Measurements from ENCODE around the gene XNDC1N.
"Not testable (repeated sequence)": the region's sequence is repeated elsewhere in the genome, so short reads cannot be mapped to it uniquely, and the experiment has no call there.

Gene XNDC1N

DNA sequence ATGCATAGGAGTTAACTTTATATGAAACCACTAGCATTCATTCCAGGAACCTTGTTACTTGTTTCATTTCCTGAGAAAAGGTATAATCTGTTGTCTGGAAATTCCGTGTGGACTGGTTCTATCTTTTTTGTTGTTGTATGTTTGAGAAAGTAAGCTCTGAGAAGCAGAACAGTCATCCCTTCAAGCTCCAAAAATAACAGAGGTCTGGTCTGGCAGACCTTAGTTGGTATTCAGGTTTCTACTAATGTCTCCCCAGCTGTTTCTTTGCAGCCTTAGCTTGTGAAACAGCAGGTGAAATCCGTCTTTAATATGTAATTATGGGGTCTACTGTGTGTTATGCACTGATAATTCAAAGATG lies 2.8 kb upstream of the XNDC1N start:
- DNase-seq (ENCODE audit: low spot score): no peak

DNA sequence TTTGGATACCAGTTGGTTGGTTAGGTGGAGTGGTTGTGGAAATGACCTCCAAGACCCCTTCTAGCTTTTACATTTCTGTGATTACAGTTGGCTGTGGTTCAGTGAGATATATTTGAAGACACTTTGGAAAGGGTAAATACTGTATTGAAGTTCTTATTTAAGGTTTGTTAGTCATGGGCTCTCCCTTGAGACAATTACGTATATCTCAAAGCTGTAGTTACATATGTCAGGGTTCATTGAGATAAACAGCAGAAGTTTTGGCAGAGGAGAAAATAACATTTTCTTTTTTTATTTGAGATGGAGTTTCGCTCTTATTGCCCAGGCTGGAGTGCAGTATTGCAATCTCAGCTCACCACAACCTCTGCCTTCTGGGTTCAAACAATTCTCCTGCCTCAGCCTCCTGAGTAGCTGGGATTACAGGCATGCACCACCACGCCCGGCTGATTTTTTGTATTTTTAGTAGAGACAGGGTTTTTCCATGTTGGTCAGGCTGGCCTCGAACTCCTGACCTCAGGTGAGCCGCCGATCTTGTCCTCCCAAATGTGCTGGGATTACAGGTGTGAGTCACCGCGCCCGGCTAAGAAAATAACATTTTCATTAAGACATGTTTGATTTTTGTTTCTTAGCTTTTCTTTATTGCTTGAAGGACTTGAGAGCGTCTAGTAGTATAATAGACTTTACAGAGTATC lies 2.3 kb upstream of the XNDC1N start:
- DNase-seq (ENCODE audit: low spot score): no peak

DNA sequence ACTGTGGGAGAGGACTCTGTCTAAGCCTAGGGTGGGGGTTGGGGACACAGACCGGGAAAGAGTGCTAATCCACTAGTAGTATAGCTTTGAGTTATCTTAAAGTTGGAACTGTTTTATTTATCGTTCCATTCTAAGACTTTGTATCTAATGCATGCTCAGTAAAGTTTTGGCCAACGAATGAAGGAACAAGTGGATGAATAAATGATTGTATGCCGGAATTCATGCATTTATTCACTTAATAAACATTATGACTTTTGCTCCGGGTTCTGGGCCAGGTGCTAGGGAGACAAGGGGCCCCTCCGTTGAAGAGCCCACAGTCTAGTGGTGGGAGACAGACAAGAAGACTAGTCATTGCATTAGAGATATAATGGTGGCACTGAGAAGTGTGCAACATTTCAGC lies 1.1 kb upstream of the XNDC1N start:
- no peak for DNase-seq (ENCODE audit: low spot score)

DNA sequence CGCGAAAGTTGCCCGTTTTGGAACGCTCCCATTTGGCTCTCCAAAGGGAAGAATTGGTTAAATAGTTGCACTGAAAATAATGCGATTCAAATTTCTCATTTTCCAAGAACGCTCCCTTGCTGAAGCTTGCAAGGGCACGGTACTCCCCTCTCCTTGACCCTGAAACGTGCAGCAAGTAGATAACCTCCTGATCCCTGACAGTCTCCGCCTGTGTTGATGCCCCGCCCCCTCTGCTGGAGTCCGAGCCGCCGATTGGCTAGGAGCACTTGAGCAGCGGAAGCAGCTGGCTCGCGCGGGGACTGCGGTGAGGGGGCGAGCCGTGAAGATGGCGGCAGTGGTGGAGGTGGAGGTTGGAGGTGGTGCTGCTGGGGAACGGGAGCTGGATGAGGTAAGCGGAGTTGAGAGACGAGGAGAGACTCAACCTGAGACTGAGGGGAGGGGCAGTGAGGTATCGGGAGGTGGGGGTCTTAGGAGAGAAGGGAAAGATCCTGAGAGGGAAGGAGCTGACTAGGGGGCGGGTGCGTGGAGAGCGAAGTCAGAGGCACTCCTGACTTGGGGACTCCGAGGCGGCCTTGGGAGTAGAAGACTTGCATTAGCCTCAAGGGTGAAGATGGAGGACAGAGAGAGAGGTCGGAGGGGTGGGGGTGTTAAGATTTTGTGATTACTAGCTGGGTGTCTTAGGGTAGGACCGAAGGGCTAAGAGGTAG lies 496 bp upstream of the XNDC1N start, which contains the start of gene RNF121:
TSS of gene RNF121 (plus strand) at position 310 of the 707 bp plus-strand sequence. CDS start at position 326, 16 bp downstream.
- DNase-seq (ENCODE audit: low spot score): peak; percentile 96

DNA sequence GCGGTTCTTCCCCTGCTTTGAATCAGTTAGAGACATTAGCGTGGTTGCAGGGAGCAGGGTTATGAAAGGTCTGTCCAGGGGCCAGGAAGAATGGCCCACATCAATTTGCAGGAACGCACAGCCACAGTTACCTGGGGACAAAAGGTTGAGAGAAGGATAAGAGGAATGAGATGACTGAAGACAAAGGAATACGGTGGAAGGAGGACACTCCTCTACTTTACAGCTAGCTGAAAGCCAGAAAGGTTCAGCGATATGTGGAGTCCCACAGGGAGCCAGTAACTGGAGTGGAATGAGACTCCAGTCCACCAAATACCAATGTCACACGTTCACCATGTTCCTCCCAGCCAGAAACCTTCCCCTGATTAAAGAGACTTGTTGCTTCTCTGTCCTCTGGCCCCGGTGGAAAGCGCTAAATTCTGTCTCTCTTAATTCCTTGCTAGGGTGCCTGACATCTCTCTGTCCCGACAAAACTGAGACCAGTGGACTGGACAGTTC lies 10.7 kb downstream of the XNDC1N start:
- DNase-seq (ENCODE audit: low spot score): no peak

DNA sequence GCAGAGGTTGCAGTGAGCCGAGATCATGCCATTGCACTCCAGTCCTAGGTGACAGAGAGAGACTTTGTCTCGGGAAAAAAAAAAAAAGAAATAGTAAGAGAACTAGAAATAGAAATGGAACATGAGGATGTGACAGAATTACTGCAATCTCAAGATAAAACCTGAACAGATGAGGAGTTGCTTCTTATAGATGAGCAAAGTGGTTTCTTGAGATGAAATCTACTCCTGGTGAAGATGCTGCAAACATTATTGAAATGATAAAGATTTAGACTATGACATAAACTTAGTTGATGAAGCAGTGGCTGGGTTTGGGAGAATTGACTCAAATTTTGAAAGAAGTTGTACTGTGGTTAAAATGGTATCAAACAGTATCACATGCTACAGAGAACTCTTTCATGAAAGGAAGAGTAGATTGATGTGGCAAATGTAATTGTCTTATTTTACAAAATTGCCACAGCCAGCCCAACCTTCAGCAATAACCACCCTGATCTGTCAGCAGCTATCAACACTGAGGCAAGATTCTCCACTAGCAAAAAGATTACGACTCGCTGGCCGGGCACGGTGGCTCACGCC lies 13.7 kb downstream of the XNDC1N start:
- DNase-seq (ENCODE audit: low spot score): no peak

DNA sequence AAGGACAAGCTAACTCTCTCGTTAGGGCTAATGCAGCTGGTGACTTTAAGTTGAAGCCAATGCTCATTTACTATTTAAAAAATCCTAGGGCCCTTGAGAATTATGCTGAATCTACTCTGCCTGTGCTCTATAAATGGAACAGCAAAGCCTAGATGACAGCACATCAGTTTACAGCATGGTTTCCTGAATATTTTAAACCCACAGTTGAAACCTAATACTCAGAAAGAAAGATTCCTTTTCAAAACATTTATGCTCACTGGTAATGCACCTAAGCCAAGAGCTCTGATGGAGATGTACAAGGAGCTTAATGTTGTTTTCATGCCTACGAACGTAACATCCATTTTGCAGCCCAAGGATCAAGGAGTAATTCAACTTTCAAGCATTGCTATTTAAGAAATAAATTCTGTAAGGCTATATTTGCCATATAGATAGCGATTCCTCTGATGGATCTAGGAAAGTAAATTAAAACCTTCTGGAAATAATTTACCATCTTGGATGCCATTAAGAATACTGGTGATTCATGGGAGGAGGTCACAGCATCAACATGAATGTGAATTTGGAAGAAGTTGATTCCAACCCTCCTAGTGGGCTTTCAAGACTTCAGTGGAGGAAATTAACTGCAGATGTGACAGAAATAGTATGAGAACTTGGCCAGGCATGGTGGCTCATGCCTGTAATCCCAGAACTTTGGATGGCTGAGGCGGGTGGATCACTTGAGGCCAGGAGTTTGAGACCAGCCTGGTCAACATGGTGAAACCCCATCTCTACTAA lies 14.5 kb downstream of the XNDC1N start:
- DNase-seq (ENCODE audit: low spot score): no peak

DNA sequence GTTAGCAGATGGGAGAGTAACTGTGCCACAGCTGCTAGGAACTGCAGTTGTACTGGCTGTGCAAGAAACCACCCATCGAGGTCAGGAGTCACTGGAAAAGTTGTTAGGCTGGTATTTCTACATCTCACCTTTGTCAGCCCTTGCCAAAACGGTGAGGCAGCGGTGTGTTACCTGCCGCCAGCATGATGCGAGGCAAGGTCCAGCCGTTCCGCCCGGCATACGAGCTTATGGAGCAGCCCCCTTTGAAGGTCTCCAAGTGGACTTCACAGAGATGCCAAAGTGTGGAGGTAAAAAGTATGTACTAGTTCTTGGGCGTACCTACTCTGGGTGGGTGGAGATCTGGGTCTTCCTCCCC lies 16.4 kb downstream of the XNDC1N start:
- not testable (repeated sequence) for DNase-seq (ENCODE audit: low spot score)

DNA sequence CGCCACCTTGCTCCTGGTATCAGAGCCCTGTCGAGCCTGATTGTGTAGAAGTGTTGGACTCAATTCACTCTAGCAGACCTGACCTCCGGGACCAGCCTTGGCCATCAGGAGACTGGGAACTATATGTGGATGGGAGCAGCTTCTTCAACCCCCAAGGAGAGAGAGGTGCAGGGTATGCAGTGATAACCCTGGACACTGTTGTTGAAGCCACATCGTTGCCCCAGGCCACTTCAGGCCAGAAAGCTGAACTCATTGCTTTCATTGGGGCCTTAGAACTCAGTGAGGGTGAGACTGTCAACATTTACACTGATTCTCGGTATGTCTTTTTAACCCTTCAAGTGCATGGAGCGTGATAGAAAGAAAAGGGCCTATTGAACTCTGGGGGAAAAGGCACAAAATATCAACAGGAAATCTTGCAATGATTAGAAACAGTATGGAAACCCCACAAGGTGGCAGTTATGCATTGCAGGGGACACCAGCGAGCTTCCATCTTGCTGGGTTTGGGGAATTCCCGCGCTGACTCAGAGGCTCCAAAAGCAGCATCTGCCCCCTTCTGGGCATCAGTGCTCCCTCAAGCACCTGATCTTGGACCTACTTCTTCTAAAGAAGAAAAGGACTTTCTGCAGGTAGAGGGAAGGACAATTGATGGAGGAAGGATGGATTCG lies 16.9 kb downstream of the XNDC1N start:
- not testable (repeated sequence) for DNase-seq (ENCODE audit: low spot score)

DNA sequence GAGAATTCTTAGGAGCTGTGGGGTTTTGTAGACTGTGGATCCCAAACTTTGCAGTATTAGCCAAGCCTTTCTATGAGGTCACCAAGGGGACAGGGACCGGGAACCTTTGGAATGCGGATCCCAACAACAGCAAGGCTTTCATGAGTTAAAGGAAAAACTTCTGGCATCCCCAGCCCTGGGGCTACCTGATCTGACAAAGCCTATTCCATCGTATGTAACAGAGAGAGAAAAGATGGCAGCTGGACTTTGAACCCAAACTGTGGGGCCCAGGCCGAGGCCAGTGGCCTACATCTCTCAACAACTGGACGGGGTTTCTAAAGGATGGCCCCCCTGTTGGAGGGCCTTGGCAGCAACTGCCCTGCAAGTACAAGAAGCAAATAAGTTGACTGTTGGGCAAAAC lies 17.6 kb downstream of the XNDC1N start:
- not testable (repeated sequence) for DNase-seq (ENCODE audit: low spot score)

DNA sequence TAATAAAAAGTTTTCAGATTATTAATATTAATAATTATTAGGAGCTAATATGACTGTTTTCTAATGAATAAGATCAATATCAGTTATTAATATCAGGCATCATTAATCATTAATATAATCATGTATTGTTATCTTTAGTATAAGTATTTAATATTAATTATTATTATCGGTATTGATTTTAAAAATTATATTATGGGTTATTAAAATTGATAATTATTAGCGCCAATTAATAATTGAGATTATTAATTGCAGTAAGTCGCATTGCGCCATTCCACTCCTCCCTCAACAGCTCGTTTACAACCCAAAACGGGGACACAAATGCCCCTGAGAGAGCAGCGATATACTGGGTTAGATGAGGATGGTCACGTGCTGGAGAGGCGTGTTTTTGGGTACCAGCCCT lies 20.2 kb downstream of the XNDC1N start:
- DNase-seq (ENCODE audit: low spot score): no peak

DNA sequence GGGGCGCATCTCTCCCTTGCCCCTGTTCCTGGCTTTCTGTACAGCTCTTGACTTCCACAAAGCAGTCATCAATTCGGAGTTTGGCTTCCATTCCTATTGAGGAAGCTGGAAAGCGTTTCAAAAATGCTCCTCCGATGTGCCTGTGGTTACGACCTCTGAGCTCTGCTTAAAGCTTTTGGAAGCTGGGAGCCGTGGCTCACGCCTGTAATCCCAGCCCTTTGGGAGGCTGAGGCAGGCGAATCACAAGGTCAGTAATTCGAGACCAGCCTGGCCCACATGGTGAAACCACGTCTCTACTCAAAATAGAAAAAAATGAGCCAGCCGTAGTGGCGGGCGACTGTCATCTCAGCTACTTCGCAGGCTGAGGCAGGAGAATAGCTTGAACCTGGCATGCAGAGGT lies 27.3 kb downstream of the XNDC1N start:
- not testable (repeated sequence) for DNase-seq (ENCODE audit: low spot score)

DNA sequence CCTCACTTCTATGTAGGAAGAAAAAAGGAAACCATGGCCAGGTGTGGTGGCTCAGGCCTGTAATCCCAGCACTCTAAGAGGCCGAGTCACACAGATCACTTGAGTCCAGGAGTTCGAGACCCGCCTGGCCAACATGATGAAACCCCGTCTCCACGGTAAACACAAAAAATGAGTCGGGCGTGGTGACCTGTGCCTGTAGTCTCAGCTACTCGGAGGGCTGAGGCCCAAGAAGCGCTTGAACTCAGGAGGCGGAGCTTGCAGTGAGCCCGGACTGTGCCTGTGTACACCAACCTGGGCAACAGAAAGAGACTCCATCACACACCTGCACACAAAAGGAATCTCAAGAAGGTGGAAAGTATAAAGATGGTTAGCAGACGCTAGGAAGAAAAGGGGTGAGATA lies 32.4 kb downstream of the XNDC1N start:
- no peak for DNase-seq (ENCODE audit: low spot score)

DNA sequence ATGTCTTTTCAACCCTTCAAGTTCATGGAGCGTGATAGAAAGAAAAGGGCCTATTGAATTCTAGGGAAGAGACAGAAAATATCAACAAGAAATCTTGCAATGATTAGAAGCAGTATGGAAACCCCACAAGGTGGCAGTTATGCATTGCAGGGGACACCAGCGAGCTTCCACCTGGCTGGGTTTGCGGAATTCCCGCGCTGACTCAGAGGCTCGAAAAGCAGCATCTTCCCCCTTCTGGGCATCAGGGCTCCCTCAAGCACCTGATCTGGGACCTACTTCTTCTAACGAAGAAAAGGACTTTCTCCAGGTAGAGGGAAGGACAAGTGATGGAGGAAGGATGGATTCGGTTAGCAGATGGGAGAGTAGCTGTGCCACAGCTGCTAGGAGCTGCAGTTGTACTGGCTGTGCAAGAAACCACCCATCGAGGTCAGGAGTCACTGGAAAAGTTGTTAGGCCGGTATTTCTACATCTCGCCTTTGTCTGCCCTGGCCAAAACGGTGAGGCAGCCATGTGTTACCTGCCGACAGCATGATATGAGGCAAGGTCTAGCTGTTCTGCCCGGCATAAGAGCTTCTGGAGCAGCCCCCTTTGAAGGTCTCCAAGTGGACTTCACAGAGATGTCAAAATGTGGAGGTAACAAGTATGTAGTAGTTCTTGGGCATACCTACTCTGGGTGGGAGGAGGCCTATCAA lies 39.1 kb downstream of the XNDC1N start:
- DNase-seq (ENCODE audit: low spot score): not testable (repeated sequence)

DNA sequence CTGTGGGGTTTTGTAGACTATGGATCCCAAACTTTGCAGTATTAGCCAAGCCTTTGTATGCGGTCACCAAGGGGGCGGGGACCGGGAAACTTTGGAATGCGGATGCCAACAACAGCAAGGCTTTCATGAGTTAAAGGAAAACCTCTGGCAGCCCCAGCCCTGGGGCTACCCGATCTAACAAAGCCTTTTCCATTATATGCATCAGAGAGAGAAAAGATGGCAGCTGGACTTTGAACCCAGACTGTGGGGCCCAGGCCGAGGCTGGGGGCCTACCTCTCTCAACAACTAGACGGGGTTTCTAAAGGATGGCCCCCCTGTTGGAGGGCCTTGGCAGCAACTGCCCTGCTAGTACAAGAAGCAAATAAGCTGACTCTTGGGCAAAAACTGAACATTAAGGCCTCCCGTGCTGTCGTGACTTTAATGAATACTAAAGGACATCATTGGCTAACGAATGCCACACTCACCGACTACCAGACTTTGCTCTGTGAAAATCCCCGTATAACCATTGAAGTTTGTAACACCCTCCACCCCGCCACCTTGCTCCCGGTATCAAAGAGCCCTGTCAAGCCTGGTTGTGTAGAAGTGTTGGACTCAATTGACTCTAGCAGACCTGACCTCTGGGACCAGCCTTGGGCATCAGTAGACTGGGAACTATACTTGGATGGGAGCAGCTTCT lies 39.9 kb downstream of the XNDC1N start:
- not testable (repeated sequence) for DNase-seq (ENCODE audit: low spot score)

DNA sequence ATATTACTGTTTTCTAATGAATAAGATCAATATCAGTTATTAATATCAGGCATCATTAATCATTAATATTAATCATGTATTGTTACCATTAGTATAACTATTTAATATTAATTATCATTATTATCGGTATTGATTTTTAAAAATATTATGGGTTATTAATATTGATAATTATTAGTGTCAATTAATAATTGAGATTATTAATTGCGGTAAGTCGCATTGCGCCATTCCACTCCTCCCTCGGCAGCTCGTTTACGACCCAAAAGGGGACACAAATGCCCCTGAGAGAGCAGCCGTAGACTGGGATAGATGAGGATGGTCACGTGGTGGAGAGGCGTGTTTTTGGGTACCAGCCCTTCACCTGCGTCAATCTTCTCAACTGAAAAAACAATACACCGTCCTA lies 42.6 kb downstream of the XNDC1N start:
- not testable (repeated sequence) for DNase-seq (ENCODE audit: low spot score)

Measured in pons (tissue), 1 donor.